NCI-H460 (cell line): ENCODE data around the gene EDEM3. TPM values are rescaled to one million over a fixed set of nuclear protein-coding genes. Genes with fewer than 3 reads are reported as not detected.

ENCODE experiments used
- DNase-seq: peaks from one replicate; pipeline ENCODE4 v3.0.0-alpha.2; 2016; ENCODE audit warnings: low read depth; ENCODE audit errors: extremely low read depth
- total RNA-seq: library from RNA; depleted of rRNA; stranded (reverse); fragments of >200 nt; shearing (Covaris generic); gene quantifications from 2 replicates; pipeline ENCODE4 v1.2.3, GENCODE V29; 2014

Gene EDEM3
- total RNA-seq, 1 experiment from 2014 or later: 56.0 TPM

DNA sequence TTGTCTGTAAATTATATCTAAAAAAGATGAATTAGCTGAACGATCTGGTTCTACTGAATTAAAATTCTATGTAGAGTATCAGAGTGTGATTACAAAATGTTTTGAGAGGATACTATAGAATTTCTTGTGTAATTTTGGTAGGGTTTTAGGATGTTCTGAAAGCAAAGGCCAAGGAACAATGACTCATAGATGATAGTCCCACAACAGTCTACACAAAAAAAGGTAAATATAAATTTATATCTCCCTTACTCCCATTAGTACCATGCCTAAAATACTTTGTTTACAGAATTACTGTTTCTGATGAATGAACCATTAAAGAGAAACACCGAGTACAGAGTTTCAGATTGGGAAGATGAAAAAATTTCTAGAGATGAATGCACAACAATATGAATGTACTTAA, 9.5 kb downstream of the EDEM3 start:
- DNase-seq: no peak

DNA sequence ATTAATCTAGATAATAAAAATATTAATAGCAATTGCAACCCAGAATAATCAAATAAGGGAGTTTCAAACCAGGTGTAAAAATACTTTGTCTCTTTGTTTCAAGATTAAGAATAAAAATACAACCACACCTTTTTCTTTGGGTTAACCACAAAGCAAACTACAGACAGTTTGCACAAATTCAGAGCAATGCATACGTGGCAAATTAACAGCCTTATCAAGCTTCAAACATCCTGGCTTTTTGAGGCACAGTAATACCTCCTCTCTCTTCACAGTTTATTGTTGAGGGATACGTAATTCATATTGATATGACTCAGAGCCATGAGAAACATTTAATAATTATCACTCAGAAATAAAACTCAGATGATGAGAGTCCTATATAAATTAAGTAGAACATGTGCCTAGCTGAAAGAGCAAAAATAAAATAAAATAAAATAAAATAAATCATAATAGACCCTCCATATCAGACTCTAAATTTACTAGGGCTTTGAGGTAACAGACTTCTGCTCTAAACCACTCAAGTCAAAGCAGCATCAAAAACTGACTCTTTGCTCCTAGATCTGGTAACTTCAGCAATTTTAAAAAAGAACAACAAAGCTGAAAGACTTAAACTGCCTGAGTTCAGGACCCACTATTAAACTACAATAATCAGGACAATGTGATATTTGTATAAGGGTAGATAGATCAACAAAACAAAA, 11.4 kb downstream of the EDEM3 start:
- DNase-seq: peak; percentile 45

DNA sequence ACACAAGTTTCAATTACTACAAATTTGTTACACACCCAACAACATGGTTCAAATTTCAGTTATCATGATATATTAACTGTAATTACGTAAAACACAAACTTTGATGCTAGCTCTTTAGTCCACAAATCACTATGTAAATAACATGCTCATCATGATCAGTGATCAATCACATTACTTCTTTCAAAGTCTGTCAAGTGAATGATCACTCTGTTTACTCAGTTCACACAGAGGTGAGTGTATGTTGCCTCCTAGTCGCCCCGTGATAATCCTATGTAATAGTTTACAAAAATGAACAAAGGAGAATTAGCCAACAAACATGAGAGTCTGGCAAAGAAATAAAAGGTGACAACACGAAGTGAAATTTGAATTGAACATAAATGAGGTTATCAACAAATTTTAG, 14.3 kb downstream of the EDEM3 start:
- no peak for DNase-seq

DNA sequence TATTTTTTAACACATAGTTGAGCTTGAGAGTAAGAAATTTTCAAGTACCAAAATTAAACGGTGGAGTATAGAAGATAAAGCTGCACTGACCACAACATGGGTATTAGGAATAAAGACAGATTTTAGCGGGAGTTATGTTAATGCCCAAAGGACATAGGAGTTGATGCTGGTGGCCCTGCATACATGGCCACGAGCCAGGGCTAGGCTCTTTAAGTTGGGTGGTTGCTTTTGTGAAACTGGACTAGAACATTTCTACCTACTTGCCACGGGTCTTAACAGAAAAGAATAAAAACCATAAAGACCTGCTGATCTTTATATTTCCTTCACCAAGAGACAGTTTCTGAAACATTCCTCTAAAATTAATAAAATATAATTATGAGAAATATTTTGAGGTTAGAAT, 14.9 kb downstream of the EDEM3 start:
- DNase-seq: no peak

DNA sequence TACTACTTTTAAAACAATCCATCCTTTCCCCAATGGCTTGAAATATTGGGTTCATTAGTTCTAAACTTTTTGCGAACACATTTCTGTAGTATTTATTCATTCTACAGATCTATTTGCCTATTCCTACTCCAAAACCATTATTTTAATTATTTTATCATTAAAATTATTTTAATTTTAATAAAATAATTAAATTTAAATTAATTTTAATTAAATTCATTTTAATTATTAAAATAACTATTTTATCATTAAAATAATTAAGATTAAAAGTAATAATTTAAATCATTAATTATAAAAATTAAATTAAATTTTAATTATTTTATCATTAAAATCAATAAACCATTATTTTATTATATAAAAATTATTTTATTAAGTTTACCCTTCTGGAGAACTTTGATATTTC, 15.6 kb downstream of the EDEM3 start:
- no peak for DNase-seq

DNA sequence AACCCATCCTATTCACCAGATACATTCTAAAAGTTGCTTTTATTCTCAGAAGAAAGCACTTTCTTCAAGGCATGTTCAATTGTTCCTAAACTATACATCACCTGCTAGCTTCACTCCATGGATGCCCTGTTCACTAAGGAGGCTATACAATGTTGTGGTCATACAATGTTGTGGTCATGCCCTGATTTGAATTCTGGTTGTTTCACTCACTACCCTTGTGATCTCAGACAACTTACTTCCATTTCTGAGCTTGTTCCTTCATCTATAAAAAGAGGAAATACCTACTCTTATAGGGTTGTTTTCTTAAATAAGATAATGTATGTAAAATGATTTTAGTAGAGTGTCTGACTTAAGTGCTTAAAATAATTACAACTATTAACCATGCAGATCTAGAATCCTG, 19.7 kb downstream of the EDEM3 start:
- DNase-seq: no peak

DNA sequence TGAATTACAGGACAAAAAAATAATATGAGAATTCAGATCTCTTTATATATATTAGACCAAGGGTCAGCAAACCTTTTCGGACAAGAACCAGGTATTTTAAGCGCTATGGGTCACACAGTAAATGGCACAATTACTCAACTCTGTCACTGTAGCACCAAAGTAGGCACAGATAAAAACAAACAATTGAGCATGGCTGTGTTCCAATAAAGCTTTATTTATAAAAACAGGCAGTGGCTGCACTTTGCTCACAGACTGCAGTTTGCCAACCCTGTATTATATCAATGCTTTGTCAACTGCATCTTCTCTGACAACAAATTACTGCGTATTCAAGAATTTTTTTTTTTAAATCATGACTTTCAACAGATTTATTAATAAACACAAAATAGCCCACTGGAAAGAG, 29.8 kb downstream of the EDEM3 start:
- DNase-seq: no peak

DNA sequence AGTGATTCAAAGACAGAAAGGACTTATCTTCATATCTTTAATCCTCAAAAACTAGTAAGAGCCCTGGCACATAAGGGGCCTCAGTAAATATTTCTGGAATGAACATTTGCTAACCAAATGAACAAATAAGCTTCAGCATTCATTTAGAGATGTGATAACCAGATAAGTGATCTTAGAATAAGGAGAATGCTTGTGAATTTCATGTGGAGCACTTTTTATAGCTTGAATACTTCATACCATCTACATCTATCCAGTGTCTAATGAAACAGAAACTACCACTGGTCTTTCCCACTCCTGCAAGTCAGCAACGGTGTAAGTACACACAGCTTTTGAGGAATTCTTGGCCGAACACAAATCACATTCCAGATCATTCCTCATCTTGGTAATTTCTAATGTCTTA, 38.5 kb downstream of the EDEM3 start:
- DNase-seq: no peak

DNA sequence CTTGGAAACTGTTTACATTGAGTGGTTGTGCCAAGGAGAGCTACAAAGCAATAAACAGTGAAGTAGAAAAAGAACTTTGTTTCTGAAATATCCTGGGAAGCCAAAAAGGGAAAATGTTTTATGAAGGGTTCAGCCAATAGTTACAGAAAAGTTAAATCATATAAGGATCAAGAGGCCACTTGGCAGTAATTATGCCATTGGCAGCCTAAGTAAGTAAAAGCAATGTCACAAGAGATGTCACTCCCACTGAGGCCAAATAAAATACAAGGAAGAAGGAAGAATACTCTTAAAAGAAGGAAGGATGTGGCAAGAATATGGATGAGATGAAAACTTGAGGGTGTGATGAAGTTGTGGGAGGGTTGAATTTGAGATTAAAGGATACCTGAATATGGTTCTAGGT, 45.2 kb downstream of the EDEM3 start:
- DNase-seq: no peak

DNA sequence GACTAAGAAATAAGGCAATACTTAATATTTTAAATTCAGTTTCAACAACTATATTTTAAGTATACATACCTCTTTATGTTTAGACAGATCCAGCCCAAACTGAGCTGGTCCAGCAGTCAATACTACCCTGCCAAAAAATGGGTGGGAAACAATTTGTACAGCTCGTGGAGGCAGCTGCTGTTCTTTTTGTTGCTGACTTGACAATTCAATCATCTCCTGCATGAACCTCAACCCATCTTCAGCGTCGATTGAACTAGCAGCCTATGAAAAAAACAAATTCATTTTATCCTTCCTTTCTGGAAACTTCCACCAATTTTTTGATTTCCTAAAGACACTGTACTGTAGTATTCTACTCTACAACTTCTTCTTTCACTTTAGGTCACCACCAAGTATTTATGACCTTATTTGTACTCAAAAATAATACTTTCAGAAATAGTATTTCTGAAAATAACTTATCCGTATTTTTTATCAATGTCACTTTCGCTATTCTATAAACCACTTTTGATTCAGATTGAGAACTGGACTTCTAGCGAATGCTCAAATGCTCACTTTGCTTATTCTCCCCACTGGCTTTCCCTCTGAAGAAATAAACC, 46.5 kb downstream of the EDEM3 start:
- DNase-seq: no peak

DNA sequence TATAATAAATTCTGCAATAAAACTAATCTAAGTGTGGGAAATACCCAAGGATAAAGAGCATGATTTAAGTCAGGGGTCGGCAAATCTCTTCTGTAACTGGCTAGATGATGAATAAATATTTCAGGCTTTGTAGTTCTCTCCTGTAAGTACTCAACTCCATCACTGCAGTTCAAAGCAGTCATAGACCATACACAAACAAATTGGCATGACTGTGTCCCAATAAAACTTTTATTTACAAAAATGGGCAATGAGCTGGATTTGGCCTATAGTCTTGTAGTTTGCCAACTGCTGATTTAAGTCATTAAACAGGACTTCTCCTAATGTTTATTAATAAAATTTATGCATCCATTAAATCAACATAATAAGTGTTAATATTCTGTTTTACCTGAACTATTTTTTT, 49.4 kb downstream of the EDEM3 start:
- DNase-seq: no peak

DNA sequence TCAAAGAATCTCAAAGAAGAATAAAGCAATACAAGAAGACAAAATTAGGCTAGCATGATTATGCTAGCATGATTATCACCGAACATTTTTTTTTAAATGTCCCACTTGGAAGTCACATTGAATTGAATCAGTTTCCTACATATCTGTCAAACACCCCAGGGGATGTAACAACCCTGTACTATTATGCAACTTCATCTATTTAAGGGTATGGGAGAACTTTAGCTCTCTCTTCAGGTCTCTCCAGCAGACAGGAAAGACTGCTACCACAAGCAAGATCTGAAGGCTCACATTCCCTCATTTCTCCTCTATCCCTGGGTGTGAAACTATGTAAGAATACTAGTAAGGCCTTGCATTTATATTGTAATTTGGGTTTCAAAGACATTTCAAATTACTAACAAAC, 52.8 kb downstream of the EDEM3 start:
- DNase-seq: no peak

DNA sequence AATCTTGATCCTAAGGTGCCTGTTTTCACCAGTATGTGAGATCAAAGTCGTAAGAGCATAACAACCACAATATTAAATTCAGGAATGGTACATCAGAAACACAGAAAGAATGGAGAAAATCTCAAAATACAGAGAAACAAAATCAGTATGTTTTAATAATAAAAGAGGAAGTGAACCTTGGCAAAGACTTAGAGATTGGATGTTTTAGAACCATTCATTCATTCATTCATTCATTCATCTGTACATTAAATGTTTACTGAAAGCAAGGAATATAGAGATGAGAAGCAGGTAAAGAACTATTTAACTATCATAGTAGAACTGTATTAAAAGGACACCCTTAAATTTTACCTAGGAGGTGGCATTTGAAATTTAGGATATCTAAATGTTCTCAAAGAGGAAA, 55.7 kb downstream of the EDEM3 start:
- no peak for DNase-seq

DNA sequence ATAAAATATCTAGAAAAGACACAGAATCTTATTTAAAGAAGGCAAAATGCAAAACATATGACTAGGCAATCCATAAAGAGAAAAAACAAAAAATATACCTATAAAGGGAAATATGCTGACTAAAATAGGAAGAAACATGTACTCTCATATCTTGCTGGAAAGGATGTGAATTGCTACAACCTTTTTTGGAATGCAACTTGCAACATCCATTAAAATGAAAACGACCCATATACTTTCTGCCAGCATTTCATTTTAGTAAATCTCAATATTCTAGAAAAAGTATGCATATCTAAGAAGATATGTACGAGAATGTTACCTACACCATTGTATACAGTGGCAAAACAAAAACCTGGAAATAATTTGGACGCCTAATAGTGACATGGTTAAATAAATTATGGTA, 56.6 kb downstream of the EDEM3 start:
- DNase-seq: no peak

DNA sequence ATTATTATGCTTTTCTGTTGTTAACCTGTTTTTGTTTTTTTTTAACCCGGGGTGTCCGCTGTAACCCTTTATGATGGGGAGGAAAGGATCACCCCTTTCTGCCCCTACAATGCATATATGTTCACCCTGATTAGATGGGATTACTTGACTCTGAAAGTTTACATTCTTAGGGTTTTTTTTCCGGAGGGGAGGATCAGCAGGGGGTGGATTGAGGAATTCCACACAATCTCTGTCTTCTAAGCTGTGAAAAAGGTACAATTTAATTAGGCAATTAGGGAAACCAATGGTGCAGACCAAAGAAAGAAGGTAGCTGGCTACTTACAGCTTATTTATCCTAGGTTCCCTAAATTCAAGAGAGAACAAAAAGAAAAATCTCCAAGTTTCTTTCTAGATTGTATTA, 58.3 kb downstream of the EDEM3 start:
- no peak for DNase-seq

DNA sequence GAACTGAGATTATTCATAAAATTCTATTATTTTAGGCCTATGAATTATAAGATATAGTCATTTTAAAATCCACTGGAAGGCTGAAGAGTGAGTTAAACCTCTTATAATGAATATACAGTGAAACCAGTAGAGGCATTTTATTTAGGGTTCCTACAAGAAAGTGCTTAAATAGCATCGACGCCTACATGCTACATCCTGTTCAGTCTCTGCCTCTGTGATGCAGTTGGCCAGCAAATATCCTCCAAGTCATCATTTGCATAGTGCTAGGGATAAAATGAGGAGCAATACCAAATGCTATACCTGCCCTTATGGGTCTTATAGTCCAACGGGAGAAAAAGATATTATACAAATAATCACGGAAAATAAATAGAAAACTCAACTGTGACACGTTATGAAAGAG, 59.6 kb downstream of the EDEM3 start:
- no peak for DNase-seq

DNA sequence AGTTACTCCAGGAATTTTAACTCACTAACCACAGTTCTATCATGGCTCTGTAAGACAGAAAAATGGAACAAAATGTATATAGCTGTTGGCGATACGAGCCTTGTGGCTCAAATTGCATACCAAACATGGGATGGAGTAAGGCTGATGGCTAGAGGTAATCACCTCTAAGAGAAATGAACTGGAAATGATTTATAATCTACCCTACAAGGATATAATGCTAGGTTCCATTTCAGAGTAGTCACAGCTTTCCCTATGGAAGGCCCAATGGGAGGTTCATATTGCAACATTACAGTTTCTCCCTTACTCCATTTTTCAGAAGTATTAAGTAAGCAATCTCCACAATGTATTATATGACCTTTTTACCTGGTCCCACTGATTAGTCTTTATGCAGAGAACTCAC, 61.6 kb downstream of the EDEM3 start:
- DNase-seq: no peak

DNA sequence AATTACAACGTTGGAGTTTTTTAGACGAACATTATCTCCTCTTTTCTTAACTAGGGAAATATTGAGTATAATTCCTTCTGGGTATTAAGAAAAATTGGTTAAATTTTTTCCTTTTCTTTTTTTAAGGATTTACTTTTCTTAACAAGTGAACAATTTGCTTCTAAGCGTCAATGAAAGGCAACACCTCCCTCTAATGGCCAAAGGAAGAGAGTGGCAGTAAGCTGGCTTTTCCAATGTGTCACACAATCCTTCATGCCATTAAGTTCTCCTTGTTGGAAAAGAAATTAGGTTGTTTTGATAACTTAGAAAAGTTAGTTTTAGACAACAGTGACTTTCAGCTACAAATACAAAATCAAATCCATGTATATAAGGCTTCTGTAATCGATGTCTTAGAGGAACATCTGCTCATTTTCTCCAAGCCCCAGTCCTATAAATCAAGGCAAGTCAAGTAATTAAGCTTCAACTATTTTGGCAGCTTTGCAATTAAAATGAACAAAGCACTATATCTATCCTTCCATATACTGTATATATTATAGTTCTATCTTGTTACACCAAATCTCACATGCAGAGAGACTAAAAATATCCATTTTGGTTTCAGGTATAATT, 62.8 kb downstream of the EDEM3 start:
- peak; percentile 36 for DNase-seq

DNA sequence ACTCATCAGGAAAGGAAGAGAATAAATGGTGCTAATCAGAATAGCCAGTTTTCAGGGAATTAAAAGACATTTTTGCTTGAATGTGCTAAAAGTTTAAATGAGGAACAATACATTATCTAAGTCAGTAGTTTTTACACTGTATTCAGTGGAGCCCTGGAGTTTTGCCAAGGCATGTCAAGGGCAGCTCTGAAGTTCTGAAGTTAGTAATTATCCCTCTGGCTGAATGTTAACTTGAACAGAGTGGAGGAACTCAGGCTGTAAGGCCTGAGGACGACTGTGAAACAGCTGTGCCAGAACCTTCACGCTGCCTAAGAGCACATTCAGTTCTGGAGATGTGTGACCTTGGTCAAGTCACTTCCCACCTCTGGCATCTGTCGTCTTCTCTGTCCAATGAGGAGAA, 68.1 kb downstream of the EDEM3 start:
- DNase-seq: no peak

DNA sequence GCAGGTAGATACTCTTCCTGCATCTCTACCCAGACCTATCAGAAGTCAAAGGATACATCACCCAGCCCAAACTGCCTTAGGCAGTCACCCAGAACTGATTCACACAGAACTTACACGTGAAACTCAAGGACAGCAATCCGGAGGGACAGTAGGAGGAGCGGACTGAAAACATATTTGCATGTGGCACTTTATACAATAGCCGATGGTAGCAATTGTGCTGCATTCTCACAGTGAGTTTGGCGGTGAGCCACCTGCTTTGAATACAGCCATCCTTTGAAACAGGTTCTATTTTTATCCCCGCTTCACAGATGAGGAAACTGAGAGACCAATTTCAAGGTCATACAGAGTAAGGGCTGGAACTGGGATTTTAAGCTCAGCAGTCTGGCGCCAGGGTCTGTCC, 69.5 kb downstream of the EDEM3 start:
- DNase-seq: no peak

DNA sequence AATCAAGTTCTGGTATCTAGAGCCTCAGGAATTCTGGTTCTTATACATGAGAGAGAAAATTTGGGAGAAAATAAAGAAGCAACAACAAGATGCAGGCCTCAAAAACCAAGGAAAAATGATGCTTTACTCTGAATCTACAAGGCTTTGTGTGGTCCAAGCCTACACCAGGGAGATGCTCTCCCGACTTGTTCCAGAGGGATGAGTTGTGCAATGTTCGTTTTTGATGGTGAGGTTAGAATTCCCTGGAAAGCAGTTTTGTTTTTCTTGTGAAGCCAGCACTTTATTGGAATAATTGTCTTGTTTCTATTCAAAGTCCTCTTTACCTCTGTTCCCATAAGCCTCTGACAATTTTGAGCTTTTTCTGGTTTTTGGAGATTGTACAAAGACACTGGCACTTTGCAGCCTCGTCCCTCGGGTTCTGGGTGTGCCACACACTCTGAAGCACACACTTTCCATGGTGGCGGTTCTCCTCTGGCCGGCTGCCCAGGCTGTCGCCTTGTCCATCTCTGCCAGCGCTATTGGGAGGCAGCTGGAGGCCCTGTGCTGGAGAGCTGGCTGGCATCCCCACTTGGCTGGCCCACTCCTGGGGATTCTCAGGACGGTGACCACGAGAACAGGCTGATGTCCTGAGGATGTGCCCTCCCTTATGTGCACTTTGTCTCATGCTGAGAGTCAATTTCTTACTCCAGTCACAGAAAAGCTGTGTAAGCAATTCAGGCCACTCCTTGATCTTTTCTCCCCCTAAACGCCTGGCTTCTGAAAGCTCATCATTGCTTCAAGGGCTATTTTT, 70.2 kb downstream of the EDEM3 start:
- DNase-seq: no peak

DNA sequence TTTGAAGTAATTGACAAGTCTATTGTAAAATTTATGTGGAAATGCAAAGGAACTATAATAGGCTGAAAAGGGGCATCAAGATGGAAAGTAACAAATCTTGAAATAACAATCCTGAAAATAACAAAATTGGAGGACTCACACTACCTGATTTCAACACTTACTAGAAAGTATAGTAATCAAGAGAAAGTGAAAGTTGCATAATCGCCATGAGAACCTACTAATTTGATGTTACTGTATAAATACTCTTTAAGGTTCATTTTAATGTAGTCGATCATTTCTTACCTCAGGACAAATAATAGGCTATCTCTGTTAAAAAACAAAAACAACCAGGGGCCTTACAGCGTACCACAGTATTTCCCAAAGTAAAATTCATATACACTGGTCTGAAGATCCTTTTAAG, 71.7 kb downstream of the EDEM3 start:
- DNase-seq: no peak
